Activated CD4-positive, CD25-positive, alpha-beta regulatory T cell treated with anti-CD3 and anti-CD28 coated beads, Interleukin-2, amount 50 U/mL, for 16 hours (primary cell): ENCODE measurements around the gene INTS12.
"Not testable (repeated sequence)": the region's sequence is repeated elsewhere in the genome, so short reads cannot be mapped to it uniquely, and the experiment has no call there.

Experiments
- DNase-seq: peaks from one replicate; pipeline ENCODE4 v3.0.0-alpha.2; 2020; ENCODE audit warnings: low read depth, low spot score

INTS12 gene, protein sequence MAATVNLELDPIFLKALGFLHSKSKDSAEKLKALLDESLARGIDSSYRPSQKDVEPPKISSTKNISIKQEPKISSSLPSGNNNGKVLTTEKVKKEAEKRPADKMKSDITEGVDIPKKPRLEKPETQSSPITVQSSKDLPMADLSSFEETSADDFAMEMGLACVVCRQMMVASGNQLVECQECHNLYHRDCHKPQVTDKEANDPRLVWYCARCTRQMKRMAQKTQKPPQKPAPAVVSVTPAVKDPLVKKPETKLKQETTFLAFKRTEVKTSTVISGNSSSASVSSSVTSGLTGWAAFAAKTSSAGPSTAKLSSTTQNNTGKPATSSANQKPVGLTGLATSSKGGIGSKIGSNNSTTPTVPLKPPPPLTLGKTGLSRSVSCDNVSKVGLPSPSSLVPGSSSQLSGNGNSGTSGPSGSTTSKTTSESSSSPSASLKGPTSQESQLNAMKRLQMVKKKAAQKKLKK

DNA sequence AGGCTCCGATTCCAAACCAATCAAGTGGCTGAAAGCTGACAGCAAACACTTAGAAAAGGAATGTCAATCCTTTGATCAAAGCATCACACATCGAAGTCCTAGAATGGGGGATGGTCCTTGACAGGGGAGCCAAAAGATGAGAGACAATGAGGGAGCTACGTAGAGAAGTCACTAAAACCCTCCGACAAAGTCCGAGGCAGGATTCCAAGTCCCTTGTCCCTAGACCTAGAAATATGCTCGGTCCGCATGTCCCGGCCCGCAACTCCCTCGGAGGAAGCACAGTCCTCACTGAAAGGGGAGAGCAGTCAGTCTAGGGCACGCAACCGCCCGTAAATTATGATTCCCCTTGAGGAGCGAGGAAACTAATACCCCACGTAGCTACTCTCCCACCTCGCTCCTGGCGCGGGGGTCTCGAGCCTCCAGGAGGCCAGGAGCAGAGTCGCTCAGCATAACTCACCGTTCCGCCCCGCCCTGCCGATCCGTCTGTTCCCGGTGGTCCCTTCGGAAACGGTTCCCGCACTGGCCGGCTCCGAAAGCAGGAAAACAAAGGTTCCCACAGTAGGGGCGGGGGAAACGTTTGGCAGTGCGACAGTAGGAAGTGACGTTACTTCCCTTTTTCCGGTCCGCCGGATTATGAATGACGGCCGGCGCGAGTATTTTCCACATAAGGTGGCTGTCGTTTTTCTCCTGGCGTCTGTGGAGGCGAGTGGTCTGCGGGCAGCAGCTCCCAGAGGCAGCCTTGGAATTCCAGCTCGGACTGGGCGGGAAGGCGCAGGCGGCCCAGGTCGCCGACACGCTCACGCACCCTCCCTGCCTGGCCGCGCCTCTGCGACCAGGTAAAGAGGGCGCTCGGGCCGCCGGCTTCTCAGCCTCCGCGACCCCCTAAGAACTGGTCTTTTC is at the start of gene INTS12, which contains the start of gene GSTCD:
TSS of gene INTS12 (minus strand) at position 509 of the 900 bp plus-strand sequence. CDS start 8,684 bp downstream, outside the sequence.
TSS of gene GSTCD (plus strand) at position 604 of the 900 bp plus-strand sequence. CDS start 8,830 bp downstream, outside the sequence.
- peak; percentile 80 for DNase-seq

DNA sequence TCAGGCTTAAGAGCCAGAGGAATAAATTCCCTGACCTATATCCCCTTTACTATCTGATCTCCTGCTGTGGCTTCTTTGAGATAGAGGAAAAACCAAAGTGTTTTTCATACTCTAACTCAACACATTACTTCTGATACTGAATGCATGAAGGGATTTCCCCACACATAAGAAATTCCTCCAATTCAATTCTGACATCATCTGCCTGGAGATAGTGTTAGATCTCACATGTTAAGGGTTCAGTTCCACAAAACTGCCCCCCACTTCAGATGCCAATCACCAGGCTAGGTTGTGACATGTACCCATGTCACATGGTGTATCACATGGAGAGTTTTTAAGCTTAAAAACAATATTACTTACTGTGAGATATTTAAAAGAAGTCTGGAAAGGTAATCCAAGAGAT is 46.9 kb upstream of the INTS12 start:
- DNase-seq, result no peak

DNA sequence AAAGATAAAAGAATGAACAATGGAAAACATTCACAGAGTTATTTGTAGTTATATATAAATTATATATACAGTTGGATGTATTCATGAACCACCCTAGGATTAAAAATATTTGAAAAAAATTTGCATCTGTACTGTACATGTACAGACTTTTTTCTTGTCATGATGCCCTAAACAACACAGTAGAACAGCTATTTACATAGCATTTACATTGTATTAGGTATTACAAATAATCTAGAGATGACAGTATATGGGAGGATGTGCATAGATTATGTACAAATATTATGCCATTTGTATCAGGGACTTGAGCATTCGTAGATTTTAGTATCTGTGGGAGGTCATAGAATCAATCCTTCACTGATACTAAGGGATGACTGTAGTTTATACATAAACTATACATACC is 44.9 kb upstream of the INTS12 start:
- no peak for DNase-seq

DNA sequence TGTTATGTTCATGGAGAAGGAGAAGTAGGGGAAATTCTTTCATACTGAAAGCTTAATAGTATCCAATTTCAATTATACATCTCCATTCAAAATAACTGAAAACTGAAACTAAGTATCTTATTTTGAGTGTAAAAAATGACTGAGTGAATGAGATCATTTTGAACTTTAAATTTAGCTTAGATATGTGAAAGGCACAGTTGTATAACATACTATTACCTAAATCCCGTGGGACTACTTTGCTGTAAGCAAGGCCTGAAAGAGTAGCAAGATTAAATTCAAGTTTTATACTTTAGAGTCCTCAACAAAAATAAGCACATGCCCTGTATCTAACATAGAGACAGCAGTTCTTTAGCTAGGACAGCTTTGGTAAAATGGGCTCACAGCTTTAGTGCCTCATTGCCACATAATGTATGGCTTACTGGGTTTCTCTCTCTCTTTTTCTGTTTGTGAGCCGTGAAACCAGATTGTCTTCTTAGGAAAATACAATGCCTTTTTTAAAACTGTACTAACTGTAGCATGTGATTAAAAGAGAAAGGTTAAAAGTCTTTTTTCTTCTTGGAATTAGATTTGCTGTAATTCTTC is 43.3 kb upstream of the INTS12 start:
- no peak for DNase-seq

DNA sequence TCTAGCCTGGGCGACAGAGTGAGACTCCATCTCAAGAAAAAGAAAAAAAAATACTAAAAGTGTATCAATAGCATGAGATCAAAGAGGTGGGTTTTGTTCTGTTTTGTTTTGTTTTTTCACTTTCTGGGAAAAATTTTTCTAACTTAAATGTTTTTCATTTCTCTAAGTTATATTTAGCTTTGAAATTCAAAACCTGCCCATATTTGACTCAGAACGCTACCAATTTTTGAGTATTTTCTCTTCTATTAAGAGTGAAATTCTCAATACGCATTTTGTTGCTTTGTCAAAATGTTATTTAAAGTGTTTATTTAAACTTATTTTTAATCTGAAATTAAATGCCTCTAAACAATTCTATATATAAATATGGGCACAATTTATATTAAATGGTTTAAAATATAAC is 39.7 kb upstream of the INTS12 start:
- DNase-seq, result no peak

DNA sequence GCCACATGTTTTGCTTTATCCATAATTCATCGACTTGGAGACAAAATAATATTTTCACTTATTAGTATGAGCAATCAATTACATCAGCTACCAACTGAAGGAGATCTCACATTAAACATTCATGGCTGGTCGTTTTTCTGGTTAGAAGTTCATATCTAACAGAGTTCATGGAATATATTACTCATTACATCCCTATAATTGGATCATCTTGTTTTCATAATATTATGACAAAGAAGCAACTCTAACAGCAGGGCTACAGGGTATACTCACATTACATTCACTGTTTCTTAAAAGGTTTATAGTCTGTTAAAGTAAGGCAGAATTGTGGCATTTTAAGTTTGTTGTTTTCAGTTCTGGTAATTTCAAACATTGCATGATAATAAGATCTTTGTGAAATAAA is 33.1 kb upstream of the INTS12 start:
- DNase-seq, result no peak

DNA sequence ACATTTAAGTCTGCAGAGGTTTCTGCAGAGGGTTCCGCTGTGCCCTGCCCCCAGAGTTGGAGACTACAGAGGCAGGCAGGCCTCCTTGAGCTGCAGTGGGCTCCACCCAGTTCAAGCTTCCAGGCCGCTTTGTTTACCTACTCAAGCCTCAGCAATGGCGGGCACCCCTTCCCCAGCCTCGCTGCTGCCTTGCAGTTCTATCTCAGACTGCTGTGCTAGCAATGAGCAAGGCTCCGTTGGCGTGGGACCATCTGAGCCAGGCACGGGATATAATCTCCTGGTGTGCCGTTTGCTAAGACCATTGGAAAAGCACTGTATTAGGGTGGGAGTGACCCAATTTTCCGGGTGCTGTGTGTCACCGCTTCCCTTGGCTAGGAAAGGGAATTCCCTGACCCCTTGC is 26.7 kb upstream of the INTS12 start:
- DNase-seq, result not testable (repeated sequence)

DNA sequence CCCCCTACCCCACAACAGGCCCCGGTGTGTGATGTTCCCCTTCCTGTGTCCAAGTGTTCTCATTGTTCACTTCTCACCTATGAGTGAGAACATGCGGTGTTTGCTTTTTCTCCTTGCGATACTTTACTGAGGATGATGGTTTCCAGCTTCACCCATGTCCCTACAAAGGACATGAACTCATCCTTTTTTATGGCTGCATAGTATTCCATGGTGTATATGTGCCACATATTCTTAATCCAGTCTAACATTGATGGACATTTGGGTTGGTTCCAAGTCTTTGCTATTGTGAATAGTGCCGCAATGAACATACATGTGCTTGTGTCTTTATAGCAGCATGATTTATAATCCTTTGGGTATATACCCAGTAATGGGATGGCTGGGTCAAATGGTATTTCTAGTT is 21.4 kb upstream of the INTS12 start:
- DNase-seq, result not testable (repeated sequence)

DNA sequence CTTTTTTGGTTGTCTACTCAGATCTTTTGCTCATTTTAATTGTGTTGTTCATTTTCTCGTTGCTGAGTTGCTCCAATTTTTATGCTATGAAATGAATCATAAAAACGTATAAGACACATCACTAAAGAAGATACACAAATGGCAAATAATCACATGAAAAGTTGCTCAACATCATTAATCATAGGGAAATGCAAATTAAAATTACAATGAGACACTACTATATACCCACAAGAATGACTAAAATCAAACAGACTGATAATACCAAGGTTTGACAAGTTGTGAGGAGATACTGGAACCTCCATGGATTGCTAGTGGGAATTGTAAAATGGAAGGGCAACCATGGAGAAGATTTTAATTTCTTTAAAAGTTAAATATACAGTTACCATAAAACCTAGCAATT is 17.1 kb upstream of the INTS12 start:
- DNase-seq, result no peak

DNA sequence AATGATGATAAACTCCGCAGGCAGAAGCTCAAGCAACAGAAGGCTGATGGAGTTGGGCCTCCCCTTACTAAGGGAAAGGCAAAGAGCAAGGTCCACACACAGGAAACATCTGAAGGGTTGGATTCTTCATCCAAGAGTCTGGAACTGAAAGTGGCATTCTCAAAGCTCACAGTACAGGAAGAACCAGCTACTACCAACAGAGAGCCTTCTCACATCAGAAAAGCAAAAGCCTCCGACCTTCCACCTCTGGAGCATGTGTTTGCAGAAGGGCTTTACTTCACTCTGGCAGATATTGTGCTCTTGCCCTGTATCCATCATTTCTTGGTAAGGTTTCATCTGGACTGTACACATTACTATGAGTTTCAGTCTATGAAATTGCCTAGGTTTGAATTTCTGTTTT is 10.7 kb upstream of the INTS12 start:
- DNase-seq, result no peak

DNA sequence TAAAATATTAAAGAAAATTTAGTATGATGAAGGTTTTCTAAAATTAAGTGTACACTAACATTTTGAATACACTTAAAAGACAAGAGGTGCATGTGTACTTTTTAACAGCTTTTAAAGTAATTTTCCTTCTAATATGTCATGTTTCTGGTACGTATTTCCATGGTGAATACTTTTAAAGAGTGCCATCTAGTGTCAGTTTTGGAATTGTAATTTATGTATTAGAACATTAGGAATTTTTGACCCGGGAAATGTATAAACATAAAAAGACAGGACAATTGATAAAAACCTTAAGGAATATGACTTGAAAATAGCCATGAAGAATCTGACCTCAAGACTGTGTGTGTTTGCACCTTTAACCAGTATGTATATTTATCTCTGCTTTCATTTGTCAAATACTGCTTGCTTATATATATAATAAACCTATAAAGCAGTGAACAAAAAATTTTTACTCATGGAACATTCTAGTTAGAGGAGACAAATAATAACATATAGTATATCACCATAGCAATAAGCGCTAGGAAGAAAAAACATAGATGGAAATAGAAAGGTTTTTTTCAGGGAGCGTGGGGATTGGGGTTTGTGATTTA is 7.3 kb upstream of the INTS12 start:
- DNase-seq, result no peak

DNA sequence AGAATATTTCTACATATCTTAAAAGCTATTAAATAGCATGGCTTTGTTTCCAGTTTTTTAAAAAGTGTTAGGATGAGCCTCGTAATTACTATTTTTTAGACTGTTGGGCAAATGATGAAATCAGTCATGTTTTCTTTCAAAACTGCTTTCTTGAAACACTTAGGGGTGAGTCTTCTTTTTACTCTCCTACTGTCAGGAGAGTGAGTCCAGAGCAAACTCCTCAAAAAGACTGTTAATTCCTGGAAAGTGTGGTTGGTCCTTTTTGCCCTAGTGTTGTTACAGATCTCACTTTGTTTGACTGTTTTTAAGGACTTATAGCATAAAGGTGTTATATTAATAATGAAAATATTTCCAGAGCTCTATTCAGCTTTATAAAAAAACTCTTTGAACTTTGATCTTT is 6.4 kb upstream of the INTS12 start:
- DNase-seq, result no peak

DNA sequence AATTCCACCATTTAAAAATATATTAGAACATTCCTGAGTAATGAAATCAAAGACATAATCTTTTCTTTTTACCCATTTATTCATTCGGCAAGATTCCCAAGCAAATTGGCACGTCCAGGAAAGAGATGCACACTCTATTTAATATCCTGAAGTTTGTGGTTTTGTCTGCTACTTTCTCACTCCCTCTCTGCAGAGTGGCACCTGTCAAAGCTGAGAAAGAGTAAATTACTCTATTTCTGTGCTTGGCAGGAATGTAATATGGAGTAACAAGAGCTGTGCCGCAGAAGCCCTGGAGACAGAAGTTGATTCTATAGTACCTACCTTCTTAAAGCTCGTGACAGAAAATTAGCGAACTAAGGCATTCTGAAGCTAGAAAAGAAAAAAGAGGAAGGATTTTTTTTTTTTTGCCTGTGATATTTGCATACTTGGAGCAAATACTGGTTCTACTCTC is 5.6 kb upstream of the INTS12 start:
- DNase-seq, result no peak

DNA sequence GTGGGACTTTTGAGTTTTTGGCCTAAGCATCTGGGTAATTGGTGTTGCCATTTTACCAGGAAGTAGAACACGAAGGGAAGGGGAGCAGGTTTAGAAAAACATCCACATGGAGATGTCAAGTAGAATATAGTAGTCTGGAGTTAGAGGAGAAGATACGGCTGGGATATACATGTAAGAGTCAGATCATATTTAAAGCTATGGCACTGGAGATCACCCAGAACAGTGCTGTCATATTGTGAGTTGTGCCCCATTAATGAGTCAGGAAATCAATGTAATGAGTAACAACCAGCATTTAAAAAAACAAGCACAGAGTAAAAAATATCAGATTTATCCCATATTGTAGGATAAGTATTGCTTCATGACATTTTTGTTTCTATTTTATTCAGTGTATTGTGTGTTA is 4.3 kb upstream of the INTS12 start:
- DNase-seq, result no peak

DNA sequence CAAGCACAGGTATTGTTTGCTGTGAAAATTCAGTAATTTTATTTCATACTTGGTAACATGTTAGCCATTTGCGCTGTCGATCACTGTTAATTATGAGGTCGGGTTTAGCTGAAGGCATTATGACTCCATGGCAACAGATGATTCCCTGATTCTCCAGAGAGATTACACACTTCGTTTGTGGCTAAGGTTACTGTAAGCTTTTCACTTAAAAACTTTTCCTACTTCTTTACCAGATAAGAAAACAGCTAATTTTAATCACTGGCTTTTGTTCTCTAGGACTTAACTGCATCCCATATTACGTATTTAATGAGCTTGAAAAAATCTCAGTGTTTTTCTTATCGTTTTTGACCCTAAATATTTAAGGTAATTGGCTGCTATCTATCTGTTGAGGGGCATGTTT is 2.2 kb upstream of the INTS12 start:
- DNase-seq, result no peak

DNA sequence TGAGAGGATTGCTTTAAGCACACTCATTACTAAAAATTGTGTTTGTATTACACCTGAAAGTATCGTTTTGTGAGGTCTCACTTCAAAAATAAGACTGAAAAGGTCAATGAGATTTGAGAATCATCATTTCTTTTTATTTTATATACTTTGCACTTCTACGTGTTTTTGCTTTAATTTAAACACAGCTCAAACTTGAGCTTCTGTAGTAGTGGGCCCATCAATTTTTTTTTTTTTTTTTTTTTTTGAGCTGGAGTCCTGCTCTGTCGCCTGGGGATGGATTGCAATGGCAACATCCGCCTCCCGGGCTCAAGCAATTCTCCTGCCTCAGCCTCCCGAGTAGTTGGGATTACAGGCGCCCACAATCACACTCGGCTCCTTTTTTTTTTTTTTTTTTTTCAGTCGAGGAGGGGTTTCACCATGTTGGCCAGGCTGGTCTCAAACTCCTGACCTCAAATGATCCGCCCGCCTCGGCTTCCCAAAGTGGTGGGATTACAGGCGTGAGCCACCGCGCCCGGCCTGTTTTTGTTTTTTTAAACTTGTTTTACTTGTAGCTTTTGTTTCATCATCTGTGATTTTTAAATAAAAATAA is 1.6 kb upstream of the INTS12 start:
- no peak for DNase-seq

DNA sequence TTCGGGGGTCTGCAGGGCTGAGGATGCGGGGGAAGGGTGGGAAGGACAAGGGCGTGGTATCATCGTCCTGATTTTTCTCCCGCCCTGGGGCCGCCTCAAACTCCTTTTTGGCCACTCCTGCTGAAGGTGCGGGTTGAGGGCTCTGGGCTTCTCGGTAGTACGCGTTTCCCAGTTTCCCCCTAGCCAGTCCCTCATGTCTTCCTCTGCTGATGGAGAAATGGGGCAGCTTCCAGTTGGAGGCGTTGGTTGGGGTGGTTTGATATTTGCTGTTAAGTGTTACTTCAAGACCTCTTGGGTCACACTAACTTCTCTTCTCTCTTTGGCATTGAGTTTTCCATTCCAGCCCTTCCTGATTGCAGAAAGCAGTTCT is 577 bp upstream of the INTS12 start:
- no peak for DNase-seq

DNA sequence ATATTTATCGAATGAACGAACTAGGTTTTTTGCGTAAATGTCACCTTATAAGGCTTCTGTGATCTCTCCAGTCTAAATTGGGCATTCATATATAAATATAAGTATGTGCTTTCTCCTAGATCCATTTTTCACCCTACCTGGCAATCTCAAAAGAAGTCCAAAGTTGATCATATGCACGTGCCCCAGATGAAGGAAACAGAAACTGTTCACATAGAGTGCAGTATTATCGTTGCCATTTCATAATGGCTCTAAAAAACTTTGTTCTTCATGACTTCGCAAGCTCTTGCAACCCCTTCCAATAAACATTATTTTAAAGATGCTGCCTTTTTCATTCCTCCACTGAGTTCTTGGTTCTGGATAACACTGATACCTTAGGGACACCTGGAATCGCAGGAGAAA is 708 bp downstream of the INTS12 start:
- no peak for DNase-seq

DNA sequence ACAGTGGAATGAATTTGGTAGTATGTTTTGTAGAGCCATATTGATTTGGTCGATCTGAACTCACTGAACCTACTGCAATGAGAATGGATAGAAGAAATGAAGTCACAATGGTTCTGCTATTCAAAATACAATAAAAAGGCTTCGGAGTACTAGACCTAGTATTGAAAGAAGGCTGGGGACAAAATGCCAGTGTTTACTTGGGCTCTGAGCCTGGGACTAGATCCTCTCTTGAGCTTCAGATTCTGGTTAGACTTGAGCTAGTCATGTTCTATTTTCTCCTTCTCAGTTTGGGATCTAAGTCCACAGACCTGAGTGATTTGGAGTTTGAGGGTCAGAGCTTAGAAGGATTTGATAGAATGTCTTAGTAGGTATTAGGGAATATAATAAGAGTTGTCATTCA is 9.9 kb downstream of the INTS12 start:
- DNase-seq, result no peak

DNA sequence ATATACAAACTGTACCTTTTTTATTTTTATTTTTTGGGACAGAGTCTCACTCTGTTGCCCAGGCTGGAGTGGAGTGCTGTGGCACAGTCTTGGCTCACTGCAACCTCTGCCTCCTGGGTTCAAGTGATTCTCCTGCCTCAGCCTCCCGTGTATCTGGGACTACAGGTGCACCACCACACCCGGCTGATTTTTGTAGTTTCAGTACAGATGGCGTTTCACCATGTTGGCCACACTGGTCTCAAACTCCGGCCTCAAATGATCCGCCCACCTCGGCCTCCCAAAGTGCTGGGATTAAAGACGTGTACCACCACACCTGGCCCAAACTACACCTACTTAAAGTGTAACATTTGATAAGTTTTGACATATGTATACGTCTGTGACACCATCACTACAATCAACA is 12.7 kb downstream of the INTS12 start:
- not testable (repeated sequence) for DNase-seq

DNA sequence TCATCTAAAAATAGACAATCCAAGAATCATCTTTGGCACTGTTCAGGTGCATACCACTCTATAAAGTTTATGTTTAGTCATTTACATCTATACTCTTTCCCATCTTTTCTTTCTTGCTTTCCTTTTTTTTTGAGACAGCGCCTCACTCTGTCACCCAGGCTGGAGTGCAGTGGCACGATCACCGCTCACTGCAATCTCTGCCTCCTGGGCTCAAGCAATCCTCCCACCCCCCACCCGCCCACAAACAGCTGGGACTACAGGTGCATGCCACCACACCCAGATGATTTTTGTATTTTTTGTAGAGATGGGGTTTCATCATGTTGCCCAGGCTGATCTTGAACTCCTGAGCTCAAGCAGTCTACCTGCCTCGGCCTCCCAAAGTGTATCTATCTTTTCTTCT is 13.7 kb downstream of the INTS12 start:
- not testable (repeated sequence) for DNase-seq
